GM12878 (cell line): ENCODE data around the gene PDE6A. TPM values are rescaled to one million over a fixed set of nuclear protein-coding genes. Genes with fewer than 3 reads are reported as not detected.

ENCODE experiments used
- ATAC-seq: fragments of 200-7000 bp; cut with Tn5 transposase; 3 replicates; pipeline ENCODE4 v1.9.1; 2020; ENCODE audit warnings: mild to moderate bottlenecking, moderate library complexity
- BruUV-seq: library from RNA; stranded (reverse); fragments of 400-500 nt; replicated peaks from 2 replicates; lab custom pipeline; 2021; lab: Mats Ljungman, UMichigan
- CTCF ChIA-PET: fragments of 300-600 bp; sonication (Branson Sonifier 250); formaldehyde crosslinking; extraction: SDS; loops from one replicate; lab custom pipeline; 2021; ENCODE audit warnings: inconsistent platforms; lab: Yijun Ruan, JAX
- POLR2A ChIA-PET: fragments of 350-600 bp; formaldehyde crosslinking; extraction: SDS; loops from one replicate; lab custom pipeline; 2021; ENCODE audit warnings: inconsistent platforms; lab: Charles Lee
- RAD21 ChIA-PET: fragments of 300-600 bp; sonication (Branson Sonifier 250); formaldehyde crosslinking; loops from one replicate; lab custom pipeline; 2023; ENCODE audit warnings: antibody characterized with exemption; ENCODE audit not compliant: unreplicated experiment; lab: Charles Lee
- SMC1A ChIA-PET: fragments of 300-600 bp; sonication (Branson Sonifier 250); formaldehyde crosslinking; loops from one replicate; lab custom pipeline; 2023; ENCODE audit not compliant: unreplicated experiment, uncharacterized antibody; lab: Charles Lee
- DNase-seq: peaks from one replicate; pipeline ENCODE4 v3.0.0-alpha.2; 2011; ENCODE audit warnings: low read depth, low spot score
- FAIRE-seq: peaks from 3 replicates; lab custom pipeline; 2011; peaks lifted over from hg19 to GRCh38; lab: Jason Lieb, UNC
- H2AFZ ChIP-seq: 2 replicates; pipeline ENCODE4 v1.6.0; 2011; ENCODE audit warnings: low read depth, low read length, control low read depth; ENCODE audit not compliant: control insufficient read depth
- H3K27ac ChIP-seq: 2 replicates; pipeline ENCODE4 v1.5.1; 2011; ENCODE audit warnings: control low read depth; ENCODE audit not compliant: control insufficient read depth, insufficient read depth
- H3K27me3 ChIP-seq, 2 experiments: replicated peaks in 1 of 2; 2 replicates each; pipeline versions ENCODE4 v1.6.0 to v1.6.1; 2011; ENCODE audit warnings: low read length in 1 of 2; ENCODE audit not compliant: control insufficient read depth in 2 of 2, insufficient read depth in 2 of 2
- H3K36me3 ChIP-seq, 2 experiments: 2 replicates each; pipeline ENCODE4 v1.5.1; 2011; ENCODE audit warnings: low read length in 1 of 2; ENCODE audit not compliant: control insufficient read depth in 2 of 2, insufficient read depth in 2 of 2
- H3K4me1 ChIP-seq: 2 replicates; pipeline ENCODE4 v1.6.1; 2011; ENCODE audit warnings: mild to moderate bottlenecking, low read length, moderate library complexity, mixed read lengths; ENCODE audit not compliant: control insufficient read depth, insufficient read depth
- H3K4me2 ChIP-seq: 2 replicates; pipeline ENCODE4 v1.6.0; 2011; ENCODE audit warnings: control low read depth; ENCODE audit not compliant: control insufficient read depth, insufficient read depth
- H3K4me3 ChIP-seq: fragments of 200-600 bp; sonication (generic); 2 replicates; pipeline ENCODE4 v1.5.1; 2016
- H3K79me2 ChIP-seq: 2 replicates; pipeline ENCODE4 v1.6.0; 2011; ENCODE audit warnings: low read length; ENCODE audit not compliant: control insufficient read depth, insufficient read depth
- H3K9ac ChIP-seq: 2 replicates; pipeline ENCODE4 v1.8.0; 2011; ENCODE audit warnings: low read length, control low read depth, mixed read lengths; ENCODE audit not compliant: control insufficient read depth, insufficient read depth
- H3K9me3 ChIP-seq: replicated peaks from 3 replicates; pipeline ENCODE4 v1.5.1; 2011; ENCODE audit warnings: mild to moderate bottlenecking, low read length; ENCODE audit not compliant: control insufficient read depth, insufficient read depth
- H4K20me1 ChIP-seq: 2 replicates; pipeline ENCODE4 v1.6.0; 2011; ENCODE audit not compliant: control insufficient read depth, insufficient read depth
- ASH2L ChIP-seq: fragments of 300-600, 200-600 bp; sonication (generic); IDR thresholded peaks from 2 replicates; pipeline ENCODE4 v1.6.1; 2017; ENCODE audit warnings: low read depth, mild to moderate bottlenecking, borderline replicate concordance
- BACH1 ChIP-seq: fragments of 450-650 bp; IDR thresholded peaks from 2 replicates; pipeline ENCODE4 v1.6.1; 2017; ENCODE audit warnings: mild to moderate bottlenecking, borderline replicate concordance
- CTCF ChIP-seq, 3 experiments: IDR thresholded peaks in 2 of 3; conservative IDR thresholded peaks in 1 of 3; 2 replicates each; pipeline ENCODE4 v1.5.1; 2011; ENCODE audit warnings: low read depth in 3 of 3, low read length in 3 of 3, mild to moderate bottlenecking in 3 of 3, control low read depth in 2 of 3, moderate library complexity in 2 of 3, inconsistent platforms in 1 of 3, mixed read lengths in 1 of 3; ENCODE audit not compliant: control insufficient read depth in 2 of 3, insufficient read depth in 1 of 3; ENCODE audit errors: extremely low read depth in 1 of 3
- FOXK2 ChIP-seq: fragments of 450-650 bp; IDR thresholded peaks from 2 replicates; pipeline ENCODE4 v1.6.1; 2017; ENCODE audit warnings: mild to moderate bottlenecking, moderate library complexity
- JUND ChIP-seq: IDR thresholded peaks from 2 replicates; pipeline ENCODE4 v1.6.1; 2012; ENCODE audit warnings: low read depth, mild to moderate bottlenecking, low read length, improper control_type of control experiment, moderate library complexity
- MXI1 ChIP-seq: fragments of 150-350 bp; IDR thresholded peaks from 2 replicates; pipeline ENCODE4 v1.6.1; 2011; ENCODE audit warnings: low read depth, mild to moderate bottlenecking, inconsistent platforms, low read length, improper control_type of control experiment
- NFYA ChIP-seq: IDR thresholded peaks from 2 replicates; pipeline ENCODE4 v1.6.1; 2011; ENCODE audit warnings: low read depth, mild to moderate bottlenecking, low read length, improper control_type of control experiment, borderline replicate concordance
- PAX5 ChIP-seq: IDR thresholded peaks from 2 replicates; pipeline ENCODE4 v1.6.1; 2011; ENCODE audit warnings: low read depth, low read length, borderline replicate concordance
- POLR2AphosphoS2 ChIP-seq: IDR thresholded peaks from 2 replicates; pipeline ENCODE4 v1.6.1; 2011; ENCODE audit warnings: low read depth, mild to moderate bottlenecking, low read length, improper control_type of control experiment, moderate library complexity
- REST ChIP-seq: IDR thresholded peaks from 2 replicates; pipeline ENCODE4 v1.6.1; 2012; ENCODE audit warnings: mild to moderate bottlenecking, low read depth, low read length
- RUNX3 ChIP-seq: IDR thresholded peaks from 2 replicates; pipeline ENCODE4 v1.6.1; 2012; ENCODE audit warnings: low read length, inconsistent platforms
- SIN3A ChIP-seq: IDR thresholded peaks from 2 replicates; pipeline ENCODE4 v1.6.1; 2012; ENCODE audit warnings: low read depth, low read length, improper control_type of control experiment
- SKIL ChIP-seq: fragments of 450-650 bp; IDR thresholded peaks from 2 replicates; pipeline ENCODE4 v1.6.1; 2017; ENCODE audit warnings: mild to moderate bottlenecking, low read depth, inconsistent platforms; ENCODE audit not compliant: poor library complexity, severe bottlenecking
- TCF12 ChIP-seq: IDR thresholded peaks from 2 replicates; pipeline ENCODE4 v1.6.1; 2011; ENCODE audit warnings: low read depth, mild to moderate bottlenecking, low read length
- YBX1 ChIP-seq: fragments of 450-650 bp; IDR thresholded peaks from 2 replicates; pipeline ENCODE4 v1.6.1; 2016; ENCODE audit warnings: antibody characterized with exemption
- ZNF384 ChIP-seq: IDR thresholded peaks from 2 replicates; pipeline ENCODE4 v1.6.1; 2012; ENCODE audit warnings: low read depth, mild to moderate bottlenecking, low read length, improper control_type of control experiment, borderline replicate concordance
- WGBS: methylation state at CpG from one replicate; pipeline ENCODE4 v1.1.6; 2016; ENCODE audit warnings: low lambda C conversion rate; ENCODE audit not compliant: insufficient replicate concordance, insufficient coverage; ENCODE audit errors: missing lambda C conversion rate; 5-methylcytosine and 5-hydroxymethylcytosine counted together
- in situ Hi-C: fragments of 300-500 bp; cut with MboI; formaldehyde crosslinking; loops from 9 replicates; pipeline ENCODE4 v1.14.3; 2018; ENCODE audit warnings: mixed read lengths
- intact Hi-C: fragments of 100-400 bp; cut with micrococcal nuclease; formaldehyde crosslinking; loops from one replicate; pipeline ENCODE4 v1.14.2; 2022; ENCODE audit not compliant: unreplicated experiment
- polyA plus RNA-seq, 11 experiments: library from polyadenylated mRNA; depleted of rRNA in 4 of 11; unstranded in 6 of 11; stranded (reverse) in 5 of 11; fragments of >200 nt; fragmentation: Nextera tagmentation in 4 of 11; fragmentation: Illumina TruSeq in 1 of 11; extraction: Ambion mirVana in 4 of 11; extraction: Trizol in 1 of 11; gene quantifications; 1 replicate in 1 of 11; 2 replicates in 10 of 11; pipeline versions ENCODE4 v1.2.1 to v1.2.3, GENCODE V29; 2011 to 2016; ENCODE audit warnings: inconsistent platforms in 2 of 11, missing spikeins in 2 of 11, low read depth in 1 of 11
- total RNA-seq, 4 experiments: library from RNA; depleted of rRNA in 3 of 4; stranded (reverse); fragments of >200 nt in 3 of 4; fragmentation: Illumina TruSeq in 1 of 4; extraction: Trizol in 1 of 4; gene quantifications; 2 replicates each; pipeline versions ENCODE4 v1.2.1 to v1.2.3, GENCODE V29; 2013 to 2021

PDE6A gene
- total and polyA plus RNA-seq, 10 of the 15 experiments (the other 5 are each of a cell fraction or from before 2014, with no cell fraction given): 0.05 to 0.26 TPM; not detected in 8

GRCh38 chr5:149912226-149912871 lies 32.2 kb downstream of the PDE6A start:
- ChIA-PET POLR2A (no interaction called here), CTCF (interaction anchor here (0.7 to 1.1 kb wide), 2 partner anchors 276 to 707 kb away, joined by 3 to 4 read pairs; no protein-coding TSS in a partner anchor), RAD21 (no interaction called here), SMC1A (no interaction called here)
- no peak for DNase-seq
- Histone ChIP-seq H4K20me1 (no peaks in the 10 kb centered on the region), H3K36me3 (no peaks in the 10 kb centered on the region), H3K79me2 (no peaks in the 10 kb centered on the region), H2AFZ (no peak overlapping the region), H3K4me1 (peaks cover 3% of the 10 kb centered on the region; the same call in 1 of the 2 replicates), H3K4me2 (no peak overlapping the region), H3K27ac (no peak overlapping the region), H3K4me3 (no peak overlapping the region), H3K9ac (no peak overlapping the region), H3K9me3 (no peaks in the 10 kb centered on the region), H3K27me3 (peaks cover 0 to under 1% of the 10 kb centered on the region in 2 experiments; a peak in 1 of 4 replicates)
- intact Hi-C loops: no loop called here
- BruUV-seq: no TSS peak
- ATAC-seq: no peak
- TF ChIP-seq SKIL: no peak
- no peak for TF ChIP-seq FOXK2
- no peak for TF ChIP-seq RUNX3
- TF ChIP-seq TCF12: no peak
- TF ChIP-seq ASH2L: no peak
- no peak for TF ChIP-seq ZNF384
- TF ChIP-seq NFYA: no peak
- no peak for TF ChIP-seq YBX1
- TF ChIP-seq POLR2AphosphoS2: no peak
- TF ChIP-seq SIN3A: no peak
- TF ChIP-seq REST: no peak
- TF ChIP-seq CTCF (IDR thresholded peaks at IDR 0.05 in 2 of 3, conservative IDR thresholded peaks at IDR 0.05 in 1 of 3; ENCODE audit: control insufficient read depth in 2 of 3, extremely low read depth in 1 of 3, insufficient read depth in 1 of 3, low read depth in 3 of 3, low read length in 3 of 3): no peak
- TF ChIP-seq BACH1: no peak
- TF ChIP-seq MXI1: no peak
- TF ChIP-seq JUND: no peak
- TF ChIP-seq PAX5: no peak
- no peak for FAIRE-seq
- in situ Hi-C loops: no loop called here
- 64% methylated on average over 3 of the region's 3 CpGs for WGBS
